Right ventricle myocardium superior (tissue), 1 donor: Measurements from ENCODE around the gene TLE6. TPM values are rescaled to one million over a fixed set of nuclear protein-coding genes. Genes with fewer than 3 reads are reported as not detected.

ENCODE experiments used
- ATAC-seq: fragments of 200-7000 bp; cut with Tn5 transposase; one replicate; pipeline ENCODE4 v1.9.1; 2020; ENCODE audit warnings: mild to moderate bottlenecking; ENCODE audit not compliant: poor library complexity
- DNase-seq: peaks from one replicate; pipeline ENCODE4 v3.0.0-alpha.2; 2020
- intact Hi-C: fragments of 100-400 bp; cut with DNase I; formaldehyde crosslinking; loops from one replicate; pipeline ENCODE4 v1.11.2; 2022
- total RNA-seq: library from RNA; stranded (reverse); fragmentation: NEBNext Ultra II Directional; extraction: Animal tissue kit (Norgen Biotek cat#: 25700); gene quantifications from one replicate; pipeline ENCODE4 v1.2.1, GENCODE V29; 2021
- donor health status: DM: no; HTN: yes; CAD: no; lungs with severe emphysema.

Gene TLE6
- total RNA-seq, 1 donor from 2014 or later, result 0.70 TPM

DNA sequence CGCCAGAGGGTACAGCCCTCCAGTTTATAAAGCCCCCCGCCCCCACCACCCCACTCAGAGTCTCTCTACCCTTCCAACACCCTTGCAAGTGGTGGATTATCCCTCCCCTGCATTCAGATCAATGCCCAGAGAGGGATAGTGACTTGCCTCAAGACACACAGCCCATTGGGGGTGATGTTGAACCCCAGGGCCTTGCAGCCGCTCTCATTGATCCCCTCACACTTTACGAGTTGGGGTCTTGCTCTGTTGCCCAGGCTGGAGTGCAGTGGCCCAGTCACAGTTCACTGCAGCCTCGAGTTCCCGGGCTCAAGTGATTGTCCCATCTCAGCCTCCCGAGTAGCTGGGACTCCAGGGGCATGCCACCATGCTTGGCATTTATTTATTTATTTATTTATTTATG is 40.6 kb downstream of the TLE6 start:
- DNase-seq (no peak), ATAC-seq (no peak)
- intact Hi-C loops, result no loop called here

DNA sequence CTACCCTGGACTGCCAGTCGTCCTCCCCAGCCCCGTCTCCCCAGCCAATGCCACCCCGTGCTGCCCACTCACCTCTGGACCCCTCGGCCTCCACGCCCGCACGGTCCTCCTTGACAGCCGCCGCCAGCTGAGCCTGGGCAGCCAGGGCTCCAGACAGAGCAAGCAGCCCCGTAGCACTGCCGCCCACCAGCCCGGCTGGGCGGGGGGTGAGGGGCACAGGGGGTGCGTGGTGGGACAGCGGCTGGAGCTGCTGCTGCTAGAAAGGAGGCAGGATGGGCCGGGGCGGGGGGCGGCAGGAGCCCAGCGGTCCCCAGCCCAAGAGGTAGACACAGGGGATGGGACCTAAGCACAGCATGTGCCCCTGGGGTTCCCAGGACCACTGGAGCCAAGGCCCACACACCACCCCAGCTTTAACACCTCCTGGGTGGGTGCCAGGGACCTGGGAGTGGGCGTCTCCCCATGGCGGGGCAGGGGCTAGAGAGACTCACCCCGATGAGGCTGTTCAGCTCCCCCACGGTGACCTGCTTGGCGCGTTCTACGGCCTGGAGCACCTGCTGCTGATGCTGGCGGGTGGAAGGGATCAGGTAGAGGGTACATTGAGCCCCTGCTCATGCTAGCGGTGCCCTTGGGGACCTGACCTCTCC is 42.0 kb downstream of the TLE6 start:
- intact Hi-C loops, result no loop called here
- DNase-seq (no peak), ATAC-seq (no peak)

DNA sequence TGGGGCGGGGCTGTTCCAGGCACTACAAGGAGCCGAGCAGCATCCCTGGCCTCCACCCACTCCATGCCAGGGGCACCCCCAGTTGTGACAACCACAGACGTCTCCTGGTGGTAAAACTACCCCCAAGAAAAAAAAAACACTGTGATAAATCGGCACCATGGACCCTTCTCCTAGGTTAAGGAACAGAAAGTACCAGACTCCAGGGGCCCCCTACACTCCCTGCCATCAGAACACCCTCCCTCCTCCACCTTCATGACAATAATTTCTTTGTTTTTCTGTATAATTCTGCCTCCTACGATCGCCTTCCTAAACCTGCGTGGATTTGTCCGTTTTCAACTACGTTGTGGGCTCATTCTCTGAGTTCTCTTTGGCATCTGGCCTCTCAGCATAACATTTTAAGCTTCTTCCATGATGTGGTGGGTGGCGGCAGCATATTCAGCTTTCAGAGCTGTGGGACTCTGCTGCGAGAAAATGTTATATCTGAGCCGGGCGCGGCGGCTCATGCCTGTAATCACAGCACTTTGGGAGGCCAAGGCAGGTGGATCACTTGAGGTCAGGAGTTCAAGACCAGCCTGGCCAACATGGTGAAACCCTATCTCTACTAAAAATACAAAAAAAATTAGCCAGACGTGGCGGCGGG is 43.1 kb downstream of the TLE6 start:
- no peak for ATAC-seq
- DNase-seq, result no peak
- intact Hi-C loops, result no loop called here

GRCh38 chr19:3024509-3024869 is 47.1 kb downstream of the TLE6 start:
- no peak for ATAC-seq
- no peak for DNase-seq
- intact Hi-C loops, result no loop called here

DNA sequence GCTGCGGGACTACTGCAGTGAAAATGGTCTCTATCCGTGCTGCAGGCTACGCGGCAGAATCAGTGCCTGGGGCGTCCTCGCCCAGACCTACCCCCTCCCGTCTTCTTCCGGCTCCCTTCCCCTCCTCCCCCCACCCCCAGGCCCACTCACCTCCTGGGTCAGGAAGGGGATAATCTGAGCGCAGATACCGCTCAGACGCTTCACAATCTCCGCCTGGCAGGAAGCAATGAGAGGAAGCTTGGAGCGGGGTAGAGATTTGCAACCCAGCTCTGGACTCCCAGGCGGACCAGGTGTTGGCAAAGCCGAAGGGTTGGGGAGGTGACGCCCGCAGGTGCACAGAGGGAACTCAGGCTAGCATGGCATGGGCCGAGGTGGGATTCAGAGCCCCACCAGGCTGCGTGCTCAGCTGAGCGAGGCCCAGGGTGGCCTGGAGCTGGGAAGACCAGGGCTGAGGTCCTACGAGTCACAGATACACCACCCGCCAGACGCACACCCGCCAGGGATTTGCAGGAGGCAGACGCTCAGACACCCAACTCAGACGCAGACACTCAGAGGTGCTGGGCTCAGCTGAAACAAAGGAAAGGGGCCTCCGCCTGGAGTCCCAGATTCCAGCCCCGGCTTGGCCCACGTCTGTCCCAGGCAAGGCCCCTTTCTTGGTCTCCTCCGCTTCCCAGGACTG is 47.6 kb downstream of the TLE6 start:
- DNase-seq, result no peak
- intact Hi-C loops, result loop anchor here (5.0 kb wide), 2 partner anchors 38 to 53 kb away; no protein-coding TSS in a partner anchor
- no peak for ATAC-seq

DNA sequence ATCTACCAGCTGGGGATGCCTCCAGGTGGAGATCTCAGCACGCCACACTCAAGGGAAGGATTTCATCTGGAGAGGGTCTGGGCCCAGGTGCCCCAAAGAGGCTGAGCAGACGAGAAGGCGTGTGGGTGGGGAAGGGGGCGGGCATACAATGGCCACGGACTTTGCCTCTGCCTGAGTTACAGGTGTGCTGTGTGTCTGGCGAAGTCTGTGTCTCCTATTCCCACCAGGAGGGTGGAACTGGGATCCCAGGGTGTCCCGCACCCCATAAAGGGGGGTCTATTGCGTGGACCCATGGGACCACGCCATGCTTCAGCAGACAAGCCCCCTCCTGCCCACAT is 48.2 kb downstream of the TLE6 start:
- ATAC-seq, result no peak
- no peak for DNase-seq
- intact Hi-C loops, result loop anchor here (5.0 kb wide), 2 partner anchors 38 to 53 kb away; no protein-coding TSS in a partner anchor

- no peak for ATAC-seq
- intact Hi-C loops, result loop anchor here (5.0 kb wide), 2 partner anchors 39 to 54 kb away; no protein-coding TSS in a partner anchor
These were observed 49.4 kb downstream of the TLE6 start for GRCh38 chr19:3026768-3027167.

DNA sequence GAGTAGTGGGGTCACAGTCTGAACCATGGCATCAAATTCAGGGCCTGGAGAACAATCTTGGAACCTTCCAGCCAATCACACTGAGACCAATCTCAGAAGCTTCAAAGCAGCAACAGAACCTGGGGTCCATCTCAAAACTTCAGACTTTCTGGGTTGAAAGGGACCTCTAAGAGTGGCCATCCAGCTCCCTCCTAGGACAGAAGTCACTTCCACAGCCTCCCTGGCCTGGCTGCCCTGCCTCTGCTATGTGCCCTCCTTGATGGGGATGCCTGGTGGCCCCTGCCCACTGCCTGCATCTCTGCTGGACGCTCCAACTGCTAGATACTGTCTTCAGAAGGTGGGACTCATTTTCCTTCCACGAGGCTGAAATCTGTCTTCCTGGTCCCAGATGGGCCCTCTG is 49.9 kb downstream of the TLE6 start:
- intact Hi-C loops, result loop anchor here (5.0 kb wide), 2 partner anchors 40 to 55 kb away; no protein-coding TSS in a partner anchor
- DNase-seq (no peak), ATAC-seq (no peak)

More at GRCh38 chr19:3026768-3027167, 49.4 kb downstream of the TLE6 start:
- DNase-seq, result no peak

DNA sequence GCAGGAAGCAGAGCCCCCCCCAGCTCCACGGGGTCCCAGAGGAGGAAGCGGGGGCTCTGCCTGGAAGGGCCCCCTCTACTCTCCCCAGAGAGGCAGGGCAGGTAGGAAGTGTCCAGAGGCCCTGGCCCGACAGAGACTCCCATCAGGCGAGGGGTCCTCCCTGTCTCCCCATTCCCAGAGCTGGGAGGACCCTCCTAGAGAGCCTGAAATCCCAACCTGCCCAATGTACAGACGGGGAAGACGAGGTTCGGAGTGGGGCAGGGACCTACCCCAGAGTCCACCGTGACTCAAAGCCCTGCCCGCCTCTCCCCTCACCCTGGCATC is 50.6 kb downstream of the TLE6 start:
- DNase-seq (no peak), ATAC-seq (no peak)
- intact Hi-C loops, result loop anchor here (5.0 kb wide), 2 partner anchors 41 to 56 kb away; no protein-coding TSS in a partner anchor

- peak; percentile 3 for ATAC-seq
- intact Hi-C loops, result loop anchor here (5.0 kb wide), 2 partner anchors 41 to 56 kb away; no protein-coding TSS in a partner anchor
- no peak for DNase-seq
These were observed 51.1 kb downstream of the TLE6 start for GRCh38 chr19:3028305-3029064.

DNA sequence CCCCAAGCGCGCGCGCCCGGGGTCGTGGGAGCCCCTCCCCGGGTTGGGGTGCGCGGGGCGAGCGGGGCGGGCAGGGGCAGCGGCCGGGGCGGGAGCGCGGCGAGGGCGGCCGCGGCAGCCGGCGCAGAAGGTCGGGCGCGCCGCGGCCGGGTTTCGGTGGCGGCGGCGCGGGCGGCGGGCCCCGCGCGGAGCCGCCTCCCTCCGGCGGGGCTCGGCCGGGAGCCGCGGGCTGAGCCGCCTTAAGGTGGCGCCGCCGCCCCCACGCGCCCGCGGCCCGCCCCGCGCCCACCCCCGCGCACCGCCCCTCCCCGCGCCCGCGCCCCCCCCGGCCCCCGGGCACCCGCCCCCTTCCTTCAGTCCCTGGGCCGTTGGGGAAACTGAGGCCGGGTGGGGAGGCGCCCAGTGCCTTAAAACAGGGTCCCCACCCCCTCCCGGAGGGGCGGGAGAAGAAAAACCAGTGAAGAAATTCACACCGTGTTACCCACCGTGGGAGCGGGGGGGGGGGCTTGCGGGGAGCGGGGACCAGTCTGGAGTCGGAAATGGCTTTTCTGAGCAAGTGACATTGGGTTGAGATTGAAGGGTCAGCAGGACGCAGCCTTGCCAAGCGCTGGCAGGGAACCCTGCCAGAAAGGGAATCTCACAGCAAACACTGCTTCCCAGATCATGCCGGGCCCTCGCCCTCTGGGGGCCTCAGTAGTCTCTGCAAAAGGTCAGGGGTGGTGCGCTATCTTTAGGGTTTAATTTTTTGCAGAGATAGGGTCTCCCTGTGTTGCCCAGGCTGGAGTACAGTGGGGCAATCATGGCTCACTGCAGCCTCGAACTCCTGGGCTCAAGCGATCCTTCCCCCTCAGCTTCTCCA is 51.9 kb downstream of the TLE6 start, which contains the start of gene TLE2:
Gene TLE2 (minus strand): TSS at position 216 of the 859 bp plus-strand sequence. CDS start 376 bp downstream, outside the sequence.
- intact Hi-C loops, result loop anchor here (5.0 kb wide), 2 partner anchors 42 to 57 kb away; no protein-coding TSS in a partner anchor
- DNase-seq (peak; percentile 52), ATAC-seq (peak; percentile 57)

DNA sequence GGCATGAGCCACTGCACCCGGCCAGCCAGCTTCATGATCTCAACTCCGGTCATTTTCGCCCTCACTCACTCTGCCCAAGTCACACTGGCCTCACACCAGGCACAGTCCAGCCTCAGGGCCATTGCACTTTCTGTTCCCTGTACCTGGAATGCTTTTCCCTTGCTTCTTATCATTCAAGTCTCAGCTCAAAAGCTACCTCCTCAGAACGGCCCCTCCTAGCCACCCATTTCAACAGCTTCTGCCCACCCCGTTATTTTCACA is 54.2 kb downstream of the TLE6 start:
- DNase-seq (no peak), ATAC-seq (no peak)
- intact Hi-C loops, result no loop called here

- no peak for ATAC-seq
- DNase-seq, result no peak
- intact Hi-C loops, result no loop called here
These were observed 56.4 kb downstream of the TLE6 start for GRCh38 chr19:3033595-3034405.

- no peak for ATAC-seq
- no peak for DNase-seq
- intact Hi-C loops, result no loop called here
These were observed 57.0 kb downstream of the TLE6 start for GRCh38 chr19:3034406-3034655.

GRCh38 chr19:3034656-3035541 is 57.5 kb downstream of the TLE6 start:
- ATAC-seq, result no peak

GRCh38 chr19:3035542-3036118 is 58.3 kb downstream of the TLE6 start:
- intact Hi-C loops, result no loop called here
- DNase-seq, result peak; percentile 98
- ATAC-seq, result peak; percentile 96

More at GRCh38 chr19:3034656-3035541, 57.5 kb downstream of the TLE6 start:
- peak; percentile 58 for DNase-seq
- intact Hi-C loops, result no loop called here
